ENCODE measurements around the gene PARD3.
A peak's percentile ranks its signal among the peaks of the same experiment; 100 is the strongest.

PARD3 gene

GRCh38 chr10:34116220-34116641 lies 698.9 kb downstream of the PARD3 start:
- TF ChIP-seq CTCF (IDR thresholded peaks at IDR 0.05; ENCODE audit: insufficient read depth, missing control alignments), result peak; percentile 13
- DNase-seq (ENCODE audit: insufficient read length, low spot score), result no peak
- no peak for FAIRE-seq

DNA sequence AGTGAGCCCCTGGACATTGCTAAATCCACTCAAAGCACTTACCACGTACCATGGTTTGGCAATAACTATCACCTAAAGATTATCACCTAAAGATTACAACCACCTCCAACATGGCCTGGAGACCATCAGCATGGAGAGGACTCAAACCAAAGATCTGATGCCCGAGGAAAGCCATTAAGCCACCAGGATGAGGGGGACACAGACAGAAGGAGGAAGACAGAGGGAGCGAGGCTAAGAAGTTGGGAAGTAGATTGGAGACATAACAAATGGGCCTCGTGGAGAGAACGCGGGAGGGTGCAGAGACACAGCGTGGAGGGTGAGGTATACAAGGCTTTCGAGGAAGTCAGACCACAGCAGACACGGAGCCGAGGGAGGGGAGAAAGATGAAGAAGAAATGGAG lies 700.2 kb downstream of the PARD3 start:
- no peak for TF ChIP-seq CTCF (IDR thresholded peaks at IDR 0.05; ENCODE audit: insufficient read depth, missing control alignments)
- DNase-seq (ENCODE audit: insufficient read length, low spot score) (no peak), FAIRE-seq (no peak)

GRCh38 chr10:34113504-34114225 lies 701.4 kb downstream of the PARD3 start:
- FAIRE-seq (no peak), DNase-seq (ENCODE audit: insufficient read length, low spot score) (no peak)
- TF ChIP-seq CTCF (IDR thresholded peaks at IDR 0.05; ENCODE audit: insufficient read depth, missing control alignments), result no peak

DNA sequence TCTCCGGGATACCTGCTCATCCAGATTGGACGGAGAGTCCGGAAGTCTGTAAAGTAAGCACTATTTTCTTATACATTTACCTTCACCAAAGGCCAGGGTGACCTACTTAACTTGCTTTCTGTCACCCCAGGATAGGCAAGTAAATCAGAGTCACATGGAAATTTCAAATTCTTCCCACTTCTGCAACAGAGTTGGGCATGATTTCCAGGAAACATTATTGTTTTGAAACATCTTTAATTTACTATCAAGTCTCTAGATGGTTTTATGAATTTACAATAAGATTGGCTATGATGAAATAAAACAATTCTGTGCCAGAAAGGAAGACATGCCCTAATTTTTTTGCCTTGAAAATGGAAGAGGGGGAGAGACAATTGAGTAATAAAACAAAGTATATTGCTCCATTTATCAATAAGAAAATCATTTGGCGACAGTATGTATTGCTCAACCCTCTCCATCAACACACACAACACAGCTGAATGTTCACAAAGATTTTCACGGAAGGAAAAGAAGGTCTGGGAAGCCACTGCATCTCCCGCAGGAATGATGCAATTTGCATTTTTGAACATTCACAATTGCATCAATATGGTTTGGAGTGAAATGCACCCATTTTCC lies 702.8 kb downstream of the PARD3 start:
- no peak for FAIRE-seq
- no peak for DNase-seq (ENCODE audit: insufficient read length, low spot score)
- no peak for TF ChIP-seq CTCF (IDR thresholded peaks at IDR 0.05; ENCODE audit: insufficient read depth, missing control alignments)

GRCh38 chr10:34111179-34111578 lies 703.9 kb downstream of the PARD3 start:
- FAIRE-seq (no peak), DNase-seq (ENCODE audit: insufficient read length, low spot score) (no peak)
- TF ChIP-seq CTCF (IDR thresholded peaks at IDR 0.05; ENCODE audit: insufficient read depth, missing control alignments), result no peak

GRCh38 chr10:34109952-34110702 lies 705.0 kb downstream of the PARD3 start:
- DNase-seq (ENCODE audit: insufficient read length, low spot score), result no peak
- TF ChIP-seq CTCF (IDR thresholded peaks at IDR 0.05; ENCODE audit: insufficient read depth, missing control alignments), result no peak
- FAIRE-seq, result no peak

Data from D721Med (cell line).